HG03521 (cell line): Measurements from ENCODE around the gene SLC30A2.

Experiments used
- ATAC-seq: cut with Tn5 transposase; IDR thresholded peaks from one replicate; pipeline ENCODE4 v1.9.1; 2021; ENCODE audit warnings: mild to moderate bottlenecking, moderate library complexity; ENCODE audit not compliant: unreplicated experiment

Gene SLC30A2

GRCh38 chr1:26025060-26025459, 20.9 kb downstream of the SLC30A2 start:
- no peak for ATAC-seq

GRCh38 chr1:26023826-26024225, 22.1 kb downstream of the SLC30A2 start:
- no peak for ATAC-seq

- ATAC-seq, result no peak
Observed at GRCh38 chr1:26023009-26023408, 22.9 kb downstream of the SLC30A2 start.

GRCh38 chr1:26022404-26022779, 23.5 kb downstream of the SLC30A2 start:
- no peak for ATAC-seq

GRCh38 chr1:26021647-26022403, 24.1 kb downstream of the SLC30A2 start, which contains the start of gene EXTL1:
Gene EXTL1, plus strand, starts transcription at chr1:26021775. Its CDS starts 872 bp downstream, at chr1:26022647.
- no peak for ATAC-seq

- no peak for ATAC-seq
Observed at GRCh38 chr1:26020941-26021646, 24.8 kb downstream of the SLC30A2 start.

GRCh38 chr1:26020330-26020768, 25.6 kb downstream of the SLC30A2 start:
- no peak for ATAC-seq

GRCh38 chr1:26019641-26020315, 26.1 kb downstream of the SLC30A2 start:
- no peak for ATAC-seq

GRCh38 chr1:26017606-26018005, 28.3 kb downstream of the SLC30A2 start:
- no peak for ATAC-seq

GRCh38 chr1:26016953-26017545, 28.9 kb downstream of the SLC30A2 start:
- ATAC-seq, result no peak

- no peak for ATAC-seq
Observed at GRCh38 chr1:26016258-26016952, 29.5 kb downstream of the SLC30A2 start.

GRCh38 chr1:26015358-26015757, 30.6 kb downstream of the SLC30A2 start:
- ATAC-seq, result no peak

GRCh38 chr1:26014179-26014578, 31.7 kb downstream of the SLC30A2 start:
- ATAC-seq, result no peak

GRCh38 chr1:26012864-26013263, 33.1 kb downstream of the SLC30A2 start:
- no peak for ATAC-seq

- no peak for ATAC-seq
Observed at GRCh38 chr1:26010825-26011224, 35.1 kb downstream of the SLC30A2 start.

- ATAC-seq, result no peak
Observed at GRCh38 chr1:26009796-26010447, 36.0 kb downstream of the SLC30A2 start.

- ATAC-seq, result no peak
Observed at GRCh38 chr1:26006710-26007109, 39.2 kb downstream of the SLC30A2 start.

GRCh38 chr1:26005434-26006105, 40.3 kb downstream of the SLC30A2 start:
- ATAC-seq, result no peak

- ATAC-seq, result no peak
Observed at GRCh38 chr1:26003756-26004155, 42.2 kb downstream of the SLC30A2 start.

GRCh38 chr1:26003262-26003661, 42.7 kb downstream of the SLC30A2 start:
- no peak for ATAC-seq
